Cerebellar nuclear complex (tissue), 1 donor: ENCODE results near the gene ZNF423.
A peak's percentile ranks its signal among the peaks of the same experiment; 100 is the strongest.
"Not testable (repeated sequence)": the region's sequence is repeated elsewhere in the genome, so short reads cannot be mapped to it uniquely, and the experiment has no call there.

ENCODE experiments used
- DNase-seq, 2 experiments: peaks; one replicate each; lab custom pipeline; 2025; lab: John Stamatoyannopoulos, UW

ZNF423 gene

GRCh38 chr16:49510654-49511305 lies 345.1 kb downstream of the ZNF423 start:
- no peak for DNase-seq

- DNase-seq, result no peak
These were observed 345.8 kb downstream of the ZNF423 start for GRCh38 chr16:49510141-49510540.

DNA sequence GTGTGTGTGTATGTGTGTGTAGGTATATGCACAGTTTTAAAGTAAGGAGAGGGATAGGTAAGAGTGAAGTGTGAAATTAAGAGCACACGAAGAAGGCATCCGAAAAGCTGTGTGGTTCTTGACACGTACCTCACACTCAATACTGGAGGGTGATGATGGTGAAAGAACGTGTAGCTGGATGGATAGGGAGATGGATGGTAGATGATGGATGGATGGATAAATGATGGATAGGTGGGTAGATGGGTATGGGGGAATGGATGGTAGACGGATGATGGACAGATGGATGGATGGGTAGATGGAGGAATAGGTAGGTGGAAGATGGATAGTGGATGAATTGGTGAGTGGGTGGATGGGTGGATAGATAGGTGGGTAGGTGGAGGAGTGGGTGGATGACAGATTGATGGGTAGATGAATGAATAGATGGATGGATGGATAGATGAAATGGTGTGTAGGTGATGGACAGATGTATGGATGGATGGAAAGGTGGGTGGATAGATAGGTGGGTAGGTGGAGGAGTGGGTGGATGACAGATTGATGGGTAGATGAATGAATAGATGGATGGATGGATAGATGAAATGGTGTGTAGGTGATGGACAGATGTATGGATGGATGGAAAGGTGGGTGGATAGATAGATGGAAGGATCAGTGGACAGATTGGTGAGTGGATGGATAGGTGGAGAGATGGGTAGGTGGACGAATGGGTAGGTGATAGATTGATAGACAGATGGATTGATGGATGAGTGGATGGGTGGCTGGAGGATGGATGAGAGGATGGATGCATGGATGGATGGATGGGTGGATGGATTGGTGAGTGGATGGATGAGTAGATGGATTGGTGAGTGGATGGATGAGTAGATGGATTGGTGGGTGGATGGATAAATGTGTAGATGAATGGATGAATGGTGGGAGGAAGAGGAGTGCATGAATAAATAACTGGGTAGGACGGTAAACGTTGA lies 349.6 kb downstream of the ZNF423 start:
- not testable (repeated sequence) for DNase-seq

- no peak for DNase-seq
These were observed 350.4 kb downstream of the ZNF423 start for GRCh38 chr16:49505556-49505955.

DNA sequence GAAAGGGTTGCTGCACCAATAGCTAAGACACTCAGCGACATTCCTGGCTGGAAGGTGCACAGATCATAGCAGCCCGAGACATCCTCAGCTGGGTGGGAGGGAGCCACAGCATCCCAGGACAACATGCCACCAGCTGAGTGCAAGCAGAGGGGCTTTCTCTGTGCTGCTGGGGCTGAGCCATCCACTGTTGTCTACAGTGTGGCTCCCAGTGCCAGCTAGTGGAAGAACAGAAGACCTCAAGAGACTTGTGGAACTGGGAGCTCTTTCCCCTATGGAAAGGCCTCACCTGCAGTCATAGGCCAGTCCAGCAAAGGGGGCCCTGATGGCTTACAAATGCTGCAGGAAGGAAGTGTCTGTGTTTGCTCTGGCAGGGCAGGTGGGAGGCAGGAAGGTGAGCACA lies 351.3 kb downstream of the ZNF423 start:
- no peak for DNase-seq

DNA sequence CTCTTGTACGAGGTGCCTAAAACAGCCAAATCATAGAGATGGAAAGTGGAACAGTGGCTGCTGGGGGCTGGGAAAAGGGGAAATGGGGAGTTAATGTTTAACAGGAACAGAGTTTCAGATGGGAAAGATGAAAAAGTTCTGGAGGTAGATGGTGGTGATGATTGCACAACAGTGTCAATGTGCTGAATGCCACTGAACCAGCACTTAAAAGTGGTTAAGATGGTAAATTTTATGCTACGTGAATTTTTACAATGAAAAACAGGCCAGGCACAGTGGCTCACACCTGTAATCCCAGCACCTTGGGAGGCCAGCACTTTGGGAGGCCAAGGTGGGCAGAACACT lies 351.9 kb downstream of the ZNF423 start:
- no peak for DNase-seq

- no peak for DNase-seq
These were observed 352.5 kb downstream of the ZNF423 start for GRCh38 chr16:49503256-49504022.

DNA sequence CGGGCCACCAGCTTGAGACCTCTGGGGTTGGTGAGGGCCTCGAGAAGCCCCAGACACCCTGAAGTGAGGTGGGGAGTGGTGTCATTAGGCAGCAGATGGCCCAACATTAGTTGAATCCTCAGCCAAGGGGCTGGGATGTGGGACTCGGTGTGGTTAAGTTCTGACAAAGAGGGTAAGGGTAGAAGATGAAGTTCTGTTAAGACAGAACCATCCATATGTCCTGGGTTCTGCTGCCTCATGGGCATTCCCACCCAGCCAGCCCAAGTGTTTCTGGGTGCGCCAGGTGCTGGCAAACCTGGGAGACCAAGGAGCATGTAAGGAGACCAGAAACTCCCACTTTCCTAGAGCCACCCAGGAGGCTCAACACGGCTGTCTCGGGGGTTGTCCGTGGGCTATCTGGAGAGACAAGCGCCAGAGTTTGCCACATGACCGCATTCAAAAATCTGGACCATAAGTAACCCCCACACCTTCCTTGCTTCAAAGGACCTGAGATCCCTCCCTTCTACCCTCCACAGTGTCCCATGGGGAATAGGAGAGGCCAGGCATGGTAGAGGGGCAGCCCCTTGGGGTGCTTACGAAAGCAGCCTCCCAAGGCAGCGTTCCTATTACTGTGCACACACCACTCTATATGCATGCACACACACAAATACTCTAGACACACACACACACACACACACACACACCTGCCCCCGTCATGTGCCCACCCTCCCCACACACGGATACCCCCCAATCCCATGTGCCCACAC lies 353.6 kb downstream of the ZNF423 start:
- no peak for DNase-seq

GRCh38 chr16:49499869-49500610 lies 355.9 kb downstream of the ZNF423 start:
- DNase-seq, result no peak

DNA sequence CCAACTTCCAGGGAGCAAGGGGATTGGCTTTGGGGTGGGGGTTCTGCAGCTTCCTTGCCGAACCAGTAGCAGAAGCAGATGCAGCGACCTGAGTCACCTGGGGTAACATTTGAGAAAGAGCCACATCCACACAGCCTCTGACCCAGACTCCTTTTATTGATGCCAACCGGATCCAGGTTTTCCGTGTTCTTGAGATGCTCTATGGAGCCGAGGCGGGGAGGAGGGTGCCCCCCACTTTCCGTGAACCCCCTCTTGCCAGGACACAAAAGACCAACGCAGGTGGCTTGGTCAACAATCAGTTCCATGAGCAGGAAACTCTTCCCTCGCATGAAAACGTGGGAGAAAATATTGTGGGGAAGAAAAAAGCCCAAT lies 356.5 kb downstream of the ZNF423 start:
- no peak for DNase-seq

DNA sequence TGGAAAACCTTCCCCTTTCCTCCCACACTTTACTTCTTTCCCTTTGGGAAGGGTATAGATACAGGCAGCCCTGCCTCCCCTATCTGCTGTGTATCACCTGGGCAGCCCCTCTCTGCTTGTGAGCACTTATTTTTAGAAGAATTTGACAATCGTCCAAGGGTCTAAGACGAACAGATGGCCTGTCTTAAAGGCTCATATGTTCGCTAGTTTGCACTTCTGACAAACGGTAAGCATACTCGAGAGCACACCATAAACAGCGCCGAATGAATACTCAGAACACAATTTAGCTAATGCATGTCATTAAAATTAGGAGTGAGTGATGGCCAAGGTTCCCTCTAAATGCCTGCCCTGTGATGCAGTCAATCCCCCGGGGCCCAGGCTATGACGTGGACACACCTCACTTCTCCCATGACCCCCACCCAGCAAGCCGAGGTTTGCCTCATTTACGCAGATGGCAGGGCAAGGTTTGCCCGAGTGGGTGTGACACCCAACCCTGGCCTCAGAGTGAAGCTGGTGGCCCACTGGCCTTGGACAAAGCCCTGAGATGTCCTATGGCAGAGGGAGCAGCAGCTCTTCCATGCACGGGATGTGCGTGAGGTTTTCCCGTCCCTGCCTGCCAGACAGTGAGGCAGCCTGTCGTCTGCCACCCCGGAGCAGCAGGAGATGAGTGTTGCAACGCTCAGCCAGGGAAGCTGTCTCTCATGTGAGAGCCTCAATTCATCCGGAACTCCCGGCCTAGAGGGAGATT lies 357.1 kb downstream of the ZNF423 start:
- DNase-seq, result peak in 1 of 2 experiments; percentile 43

DNA sequence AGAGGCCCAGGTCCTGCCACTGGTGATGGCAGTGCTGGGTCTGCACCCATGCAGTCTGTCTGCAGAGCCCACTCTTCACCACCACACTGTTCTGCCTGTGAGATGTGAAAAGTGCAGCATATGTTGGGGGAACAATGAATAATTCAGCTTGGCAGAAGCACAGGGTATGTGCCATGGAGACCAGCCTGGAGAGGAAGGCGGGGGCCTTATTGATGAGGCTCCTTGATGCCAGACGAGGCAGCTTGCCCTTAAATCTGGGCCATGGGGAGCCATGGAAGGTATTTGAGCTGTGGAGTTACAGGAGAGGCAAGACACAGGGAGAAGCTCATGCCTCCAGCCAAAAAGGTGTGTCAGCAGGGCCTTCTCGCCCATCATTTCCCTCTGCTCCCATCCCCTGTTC lies 357.6 kb downstream of the ZNF423 start:
- no peak for DNase-seq

- DNase-seq, result no peak
These were observed 358.4 kb downstream of the ZNF423 start for GRCh38 chr16:49497466-49497865.

GRCh38 chr16:49496656-49497055 lies 359.3 kb downstream of the ZNF423 start:
- DNase-seq, result no peak

GRCh38 chr16:49495596-49496355 lies 360.1 kb downstream of the ZNF423 start:
- DNase-seq, result no peak

DNA sequence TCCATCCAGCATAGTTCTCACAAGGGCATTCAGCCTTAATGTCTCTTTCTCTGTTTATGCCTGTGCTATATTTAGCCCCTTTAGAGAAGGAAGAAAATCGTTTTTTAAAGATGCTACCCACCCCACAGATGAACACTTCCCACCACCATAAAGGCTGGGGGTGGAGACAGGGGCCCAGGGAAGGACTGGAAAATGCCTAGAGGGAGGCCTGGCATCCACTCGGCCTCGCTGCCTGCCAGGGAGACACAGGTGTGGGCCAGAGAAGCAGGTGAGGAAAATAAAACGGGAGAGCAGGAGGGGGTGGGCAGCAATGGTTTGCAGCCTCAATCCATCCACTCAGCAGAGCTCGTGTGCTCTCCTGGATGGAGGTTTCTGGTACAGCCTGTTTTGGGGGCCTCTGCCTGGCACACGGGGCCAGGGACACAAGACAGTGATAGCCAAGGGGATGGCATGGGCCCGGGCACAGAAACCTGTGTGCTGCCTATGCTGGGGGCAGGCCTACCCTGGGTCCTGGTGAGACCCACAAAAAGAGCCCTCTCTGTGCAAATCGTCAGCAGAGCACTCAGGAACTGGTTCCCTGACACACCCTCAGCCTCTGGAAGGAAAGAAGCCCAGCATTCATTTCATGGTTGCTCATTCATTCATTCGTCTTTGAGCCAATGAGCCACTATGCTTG lies 360.9 kb downstream of the ZNF423 start:
- DNase-seq, result no peak

DNA sequence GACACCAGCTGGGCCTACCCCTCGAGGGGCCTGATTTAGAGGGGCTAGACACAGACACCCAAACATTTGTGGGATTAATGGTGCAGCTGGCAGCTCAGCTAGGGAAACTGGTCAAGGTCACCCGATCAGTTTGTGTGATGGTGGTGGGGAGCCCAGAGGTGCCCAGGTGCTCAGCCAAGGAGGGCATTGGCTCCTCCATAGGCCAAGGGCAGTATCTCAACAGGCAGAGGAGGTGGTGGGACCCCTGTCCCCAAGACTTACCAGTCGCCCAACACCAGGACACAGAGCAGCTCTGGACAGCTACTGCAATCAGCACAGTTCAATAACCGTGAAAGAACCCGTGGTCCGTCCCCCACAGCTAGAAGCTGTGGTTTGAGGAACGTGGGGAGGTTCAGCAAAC lies 361.4 kb downstream of the ZNF423 start:
- no peak for DNase-seq

- DNase-seq, result no peak
These were observed 362.1 kb downstream of the ZNF423 start for GRCh38 chr16:49493836-49494235.
